ENCODE data around the gene ATP10B.

DNA sequence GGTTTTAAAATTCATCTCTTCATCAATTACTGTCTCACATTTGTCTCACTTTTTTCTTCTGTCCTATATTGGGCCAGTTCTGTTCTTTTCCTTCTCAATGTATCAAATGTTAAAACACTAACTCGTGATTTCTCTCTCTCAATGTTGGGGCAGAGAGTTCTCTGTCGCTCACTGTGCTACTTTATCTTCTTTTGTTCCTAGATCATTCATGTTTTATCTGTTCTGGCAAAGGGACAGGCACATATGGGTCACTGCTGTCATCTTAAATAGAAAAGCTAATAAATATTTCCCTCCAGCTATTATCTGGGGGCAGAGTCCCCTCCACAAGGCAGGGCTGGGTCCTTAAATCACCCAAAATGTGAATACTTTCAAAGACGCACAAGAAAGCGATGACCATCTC, 216.3 kb downstream of the ATP10B start:
- TF ChIP-seq, protein P1, sequence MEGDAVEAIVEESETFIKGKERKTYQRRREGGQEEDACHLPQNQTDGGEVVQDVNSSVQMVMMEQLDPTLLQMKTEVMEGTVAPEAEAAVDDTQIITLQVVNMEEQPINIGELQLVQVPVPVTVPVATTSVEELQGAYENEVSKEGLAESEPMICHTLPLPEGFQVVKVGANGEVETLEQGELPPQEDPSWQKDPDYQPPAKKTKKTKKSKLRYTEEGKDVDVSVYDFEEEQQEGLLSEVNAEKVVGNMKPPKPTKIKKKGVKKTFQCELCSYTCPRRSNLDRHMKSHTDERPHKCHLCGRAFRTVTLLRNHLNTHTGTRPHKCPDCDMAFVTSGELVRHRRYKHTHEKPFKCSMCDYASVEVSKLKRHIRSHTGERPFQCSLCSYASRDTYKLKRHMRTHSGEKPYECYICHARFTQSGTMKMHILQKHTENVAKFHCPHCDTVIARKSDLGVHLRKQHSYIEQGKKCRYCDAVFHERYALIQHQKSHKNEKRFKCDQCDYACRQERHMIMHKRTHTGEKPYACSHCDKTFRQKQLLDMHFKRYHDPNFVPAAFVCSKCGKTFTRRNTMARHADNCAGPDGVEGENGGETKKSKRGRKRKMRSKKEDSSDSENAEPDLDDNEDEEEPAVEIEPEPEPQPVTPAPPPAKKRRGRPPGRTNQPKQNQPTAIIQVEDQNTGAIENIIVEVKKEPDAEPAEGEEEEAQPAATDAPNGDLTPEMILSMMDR (IDR thresholded peaks at IDR 0.05; ENCODE audit: low read length) = no peak
- TF ChIP-seq EZH2 (IDR thresholded peaks at IDR 0.05; ENCODE audit: borderline replicate concordance, low read length) = no peak
